H9 (cell line): ENCODE data around the gene IL20RA. TPM values are rescaled to one million over a fixed set of nuclear protein-coding genes. Genes with fewer than 3 reads are reported as not detected.

Experiments
- DNase-seq: peaks from one replicate; pipeline ENCODE4 v3.0.0-alpha.2; 2017
- H2AFZ ChIP-seq: one replicate; pipeline ENCODE4 v1.6.1; 2013; ENCODE audit warnings: mild to moderate bottlenecking, low read length, control low read depth, moderate library complexity
- H2AK5ac ChIP-seq: 2 replicates; pipeline ENCODE4 v1.6.1; 2013; ENCODE audit warnings: low read length, control low read depth, mixed read lengths; ENCODE audit not compliant: insufficient read length
- H2BK120ac ChIP-seq: one replicate; pipeline ENCODE4 v1.6.1; 2013; ENCODE audit warnings: low read depth, mild to moderate bottlenecking, low read length, control low read depth, inconsistent platforms; ENCODE audit not compliant: poor library complexity, severe bottlenecking
- H2BK12ac ChIP-seq: 2 replicates; pipeline ENCODE4 v1.6.1; 2013; ENCODE audit warnings: low read length, control low read depth, mixed read lengths, low read depth; ENCODE audit not compliant: insufficient read length
- H2BK15ac ChIP-seq: 2 replicates; pipeline ENCODE4 v1.6.1; 2013; ENCODE audit warnings: low read depth, low read length, control low read depth
- H2BK20ac ChIP-seq: one replicate; pipeline ENCODE4 v1.6.1; 2013; ENCODE audit warnings: low read depth, mild to moderate bottlenecking, low read length, control low read depth, inconsistent platforms; ENCODE audit not compliant: poor library complexity, severe bottlenecking
- H2BK5ac ChIP-seq: 2 replicates; pipeline ENCODE4 v1.6.1; 2013; ENCODE audit warnings: low read length, control low read depth, mixed read lengths; ENCODE audit not compliant: insufficient read length
- H3K14ac ChIP-seq: 2 replicates; pipeline ENCODE4 v1.6.1; 2013; ENCODE audit warnings: low read length, control low read depth; ENCODE audit not compliant: insufficient read depth
- H3K18ac ChIP-seq: 2 replicates; pipeline ENCODE4 v1.6.1; 2013; ENCODE audit warnings: low read depth, mild to moderate bottlenecking, mixed read lengths, low read length, control low read depth; ENCODE audit not compliant: insufficient read length
- H3K23ac ChIP-seq: 2 replicates; pipeline ENCODE4 v1.6.1; 2013; ENCODE audit warnings: low read length, control low read depth, mixed read lengths, low read depth; ENCODE audit not compliant: insufficient read length
- H3K23me2 ChIP-seq: 2 replicates; pipeline ENCODE4 v1.6.1; 2013; ENCODE audit warnings: low read depth, mild to moderate bottlenecking, mixed read lengths, low read length, control low read depth; ENCODE audit not compliant: insufficient read length, poor library complexity, severe bottlenecking
- H3K27ac ChIP-seq: 2 replicates; pipeline ENCODE4 v1.5.1; 2013; ENCODE audit warnings: low read length, control low read depth, mixed read lengths, low read depth; ENCODE audit not compliant: insufficient read length
- H3K27me3 ChIP-seq: 2 replicates; pipeline ENCODE4 v1.6.1; 2013; ENCODE audit warnings: low read length, control low read depth, inconsistent platforms; ENCODE audit not compliant: insufficient read depth
- H3K4ac ChIP-seq: 2 replicates; pipeline ENCODE4 v1.6.1; 2013; ENCODE audit warnings: low read depth, mild to moderate bottlenecking, control low read depth, inconsistent platforms, low read length, moderate library complexity
- H3K4me1 ChIP-seq: 2 replicates; pipeline ENCODE4 v1.6.1; 2013; ENCODE audit warnings: low read length, control low read depth, inconsistent platforms; ENCODE audit not compliant: insufficient read depth
- H3K4me2 ChIP-seq: 2 replicates; pipeline ENCODE4 v1.6.1; 2013; ENCODE audit warnings: low read length, control low read depth, mixed read lengths; ENCODE audit not compliant: insufficient read length, insufficient read depth
- H3K56ac ChIP-seq: 2 replicates; pipeline ENCODE4 v1.6.1; 2013; ENCODE audit warnings: low read depth, mild to moderate bottlenecking, mixed read lengths, low read length, control low read depth; ENCODE audit not compliant: insufficient read length
- H3K79me1 ChIP-seq: 2 replicates; pipeline ENCODE4 v1.6.1; 2013; ENCODE audit warnings: low read depth, mild to moderate bottlenecking, moderate library complexity, low read length, control low read depth, inconsistent platforms; ENCODE audit not compliant: insufficient read depth, poor library complexity, severe bottlenecking
- H3K79me2 ChIP-seq: 2 replicates; pipeline ENCODE4 v1.6.1; 2013; ENCODE audit warnings: low read length, control low read depth, inconsistent platforms; ENCODE audit not compliant: insufficient read depth
- H3K9ac ChIP-seq: 2 replicates; pipeline ENCODE4 v1.6.1; 2013; ENCODE audit warnings: low read length, control low read depth, mixed read lengths; ENCODE audit not compliant: insufficient read length; ENCODE audit errors: extremely low read depth
- H3K9me3 ChIP-seq: one replicate; pipeline ENCODE4 v1.6.1; 2013; ENCODE audit warnings: low read depth, low read length, inconsistent platforms; ENCODE audit not compliant: control insufficient read depth
- H3T11ph ChIP-seq: one replicate; pipeline ENCODE4 v1.6.1; 2013; ENCODE audit warnings: mild to moderate bottlenecking, low read length, control low read depth, inconsistent platforms
- H4K20me1 ChIP-seq: one replicate; pipeline ENCODE4 v1.6.1; 2013; ENCODE audit not compliant: control insufficient read depth, insufficient read length, insufficient read depth
- H4K5ac ChIP-seq: 2 replicates; pipeline ENCODE4 v1.6.1; 2013; ENCODE audit warnings: low read depth, mild to moderate bottlenecking, mixed read lengths, low read length, control low read depth; ENCODE audit not compliant: insufficient read length
- H4K8ac ChIP-seq: replicated peaks from 2 replicates; pipeline ENCODE4 v1.6.1; 2013; ENCODE audit warnings: low read length, control low read depth, mixed read lengths, low read depth; ENCODE audit not compliant: insufficient read length
- H4K91ac ChIP-seq: 2 replicates; pipeline ENCODE4 v1.6.1; 2013; ENCODE audit warnings: low read depth, mild to moderate bottlenecking, moderate library complexity, mixed read lengths, low read length, control low read depth; ENCODE audit not compliant: insufficient read length
- H3K27ac Mint-ChIP-seq, 3 experiments: 2 replicates in 2 of 3; 3 replicates in 1 of 3; pipeline ENCODE4 v1.8.0; 2020 to 2021; ENCODE audit warnings: mixed read lengths in 3 of 3, mild to moderate bottlenecking in 1 of 3, moderate library complexity in 1 of 3
- H3K27me3 Mint-ChIP-seq: 2 replicates; pipeline ENCODE4 v1.8.0; 2021; ENCODE audit warnings: low read depth, mild to moderate bottlenecking, moderate library complexity, mixed read lengths
- H3K36me3 Mint-ChIP-seq, 3 experiments: 2 replicates in 2 of 3; 3 replicates in 1 of 3; pipeline ENCODE4 v1.8.0; 2020 to 2021; ENCODE audit warnings: low read depth in 3 of 3, mixed read lengths in 3 of 3; ENCODE audit not compliant: insufficient read depth in 1 of 3
- H3K4me1 Mint-ChIP-seq, 2 experiments: 2 replicates each; pipeline ENCODE4 v1.8.0; 2020; ENCODE audit warnings: mixed read lengths in 2 of 2
- H3K4me3 Mint-ChIP-seq, 2 experiments: 2 replicates in 1 of 2; 3 replicates in 1 of 2; pipeline ENCODE4 v1.8.0; 2020 to 2021; ENCODE audit warnings: mild to moderate bottlenecking in 2 of 2, mixed read lengths in 2 of 2, moderate library complexity in 1 of 2
- H3K9me3 Mint-ChIP-seq, 2 experiments: 2 replicates in 1 of 2; 3 replicates in 1 of 2; pipeline ENCODE4 v1.8.0; 2020; ENCODE audit warnings: mild to moderate bottlenecking in 2 of 2, mixed read lengths in 2 of 2, moderate library complexity in 1 of 2
- CTCF ChIP-seq: fragments of 200-600 bp; sonication (generic); conservative IDR thresholded peaks from 3 replicates; pipeline ENCODE4 v1.8.0; 2021; ENCODE audit warnings: antibody characterized with exemption, mild to moderate bottlenecking
- WGBS: extraction: QIAGEN DNeasy Blood & Tissue Kit; methylation state at CpG from one replicate; pipeline ENCODE4 v1.1.7; 2013; ENCODE audit warnings: missing lambda C conversion rate, low lambda C conversion rate, mixed read lengths; ENCODE audit not compliant: insufficient read length; ENCODE audit errors: extremely low coverage; 5-methylcytosine and 5-hydroxymethylcytosine counted together
- total RNA-seq: library from RNA; stranded (reverse); gene quantifications from 2 replicates; pipeline ENCODE4 v1.2.1, GENCODE V29; 2021

The IL20RA gene
- total RNA-seq, 1 experiment from 2014 or later: 0.74 TPM

GRCh38 chr6:136952714-136953260 lies 92.0 kb downstream of the IL20RA start:
- DNase-seq: no peak
- no peaks in the 10 kb centered on the region for H3K9me3 ChIP-seq
- H3K18ac ChIP-seq: no peak overlapping the region
- Mint-ChIP-seq H3K9me3 (peaks cover 7 to 8% of the 10 kb centered on the region in 2 experiments), H3K36me3 (peaks cover 6 to 11% (median 10%) of the 10 kb centered on the region in 3 experiments), H3K27me3 (peaks cover 3% of the 10 kb centered on the region; the same call in 1 of the 2 replicates), H3K4me3 (no peak overlapping the region), H3K27ac (no peak overlapping the region; a peak in 1 of 7 replicates), H3K4me1 (peaks cover 29 to 30% of the 10 kb centered on the region in 2 experiments)
- H3T11ph ChIP-seq: no peak overlapping the region
- H3K79me2 ChIP-seq: no peaks in the 10 kb centered on the region
- H3K27ac ChIP-seq: no peak overlapping the region
- H4K91ac ChIP-seq: no peak overlapping the region
- H2BK5ac ChIP-seq: no peak overlapping the region
- no peak overlapping the region for H4K5ac ChIP-seq
- no peak overlapping the region for H4K8ac ChIP-seq
- H3K4me1 ChIP-seq: peaks cover 3% of the 10 kb centered on the region; the same call in 1 of the 2 replicates
- no peaks in the 10 kb centered on the region for H3K27me3 ChIP-seq
- no peak overlapping the region for H2BK20ac ChIP-seq
- no peaks in the 10 kb centered on the region for H4K20me1 ChIP-seq
- H3K9ac ChIP-seq: no peak overlapping the region
- H3K23ac ChIP-seq: no peak overlapping the region
- no peak for TF ChIP-seq CTCF
- H2BK12ac ChIP-seq: no peak overlapping the region
- no peak overlapping the region for H2AFZ ChIP-seq
- H3K4me2 ChIP-seq: no peak overlapping the region
- no peak overlapping the region for H3K4ac ChIP-seq
- no peak overlapping the region for H3K56ac ChIP-seq
- no peak overlapping the region for H2BK15ac ChIP-seq
- H3K14ac ChIP-seq: no peak overlapping the region
- H2BK120ac ChIP-seq: no peak overlapping the region
- H3K23me2 ChIP-seq: no peaks in the 10 kb centered on the region
- no peak overlapping the region for H2AK5ac ChIP-seq
- WGBS: no CpG with 5 or more reads among the region's 7 CpGs
- H3K79me1 ChIP-seq: no peaks in the 10 kb centered on the region
